Tibial artery (tissue), 4 donors: Measurements from ENCODE around the gene CDKN2B.
"Not testable (repeated sequence)": the region's sequence is repeated elsewhere in the genome, so short reads cannot be mapped to it uniquely, and the experiment has no call there.

Experiments
- DNase-seq, 2 donors: peaks; one replicate each; pipeline ENCODE4 v3.0.0-alpha.2; 2019
- H3K27ac ChIP-seq, 2 donors: fragments of 200-600 bp; sonication (generic) in 1 of 2; 1 replicate in 1 of 2; 2 replicates in 1 of 2; pipeline ENCODE4 v1.5.1; 2018 to 2019; ENCODE audit warnings: mild to moderate bottlenecking in 1 of 2
- H3K27me3 ChIP-seq, 2 donors: fragments of 200-600 bp; sonication (generic) in 1 of 2; one replicate each; pipeline versions ENCODE4 v1.5.1 to v1.6.0; 2016 to 2019
- H3K36me3 ChIP-seq, 3 donors: fragments of 200-600 bp; sonication (generic) in 2 of 3; one replicate each; pipeline ENCODE4 v1.5.1; 2016 to 2019; ENCODE audit warnings: mild to moderate bottlenecking in 2 of 3
- H3K4me1 ChIP-seq, 4 donors: fragments of 200-600 bp; sonication (generic) in 2 of 4; 1 replicate in 3 of 4; 2 replicates in 1 of 4; pipeline ENCODE4 v1.5.1; 2016 to 2019
- H3K4me3 ChIP-seq, 2 donors: fragments of 200-600 bp; sonication (generic) in 1 of 2; 1 replicate in 1 of 2; 2 replicates in 1 of 2; pipeline ENCODE4 v1.5.1; 2018 to 2019; ENCODE audit warnings: mild to moderate bottlenecking in 2 of 2
- H3K9me3 ChIP-seq, 3 donors: fragments of 200-600 bp; sonication (generic) in 1 of 3; one replicate each; pipeline ENCODE4 v1.5.1; 2016 to 2019
- intact Hi-C: fragments of 100-400 bp; cut with DNase I; formaldehyde crosslinking; loops from one replicate; pipeline ENCODE4 v1.15.0; 2023; ENCODE audit warnings: low total_unique reads
- TF ChIP-seq, protein P1 (sequence below), 2 experiments: fragments of 200-600 bp in 1 of 2; fragments of 450-650 bp in 1 of 2; IDR thresholded peaks; one replicate each; pipeline ENCODE4 v1.5.1; 2017 to 2019; ENCODE audit warnings: antibody characterized with exemption in 2 of 2, mild to moderate bottlenecking in 1 of 2, moderate library complexity in 1 of 2

Gene CDKN2B

DNA sequence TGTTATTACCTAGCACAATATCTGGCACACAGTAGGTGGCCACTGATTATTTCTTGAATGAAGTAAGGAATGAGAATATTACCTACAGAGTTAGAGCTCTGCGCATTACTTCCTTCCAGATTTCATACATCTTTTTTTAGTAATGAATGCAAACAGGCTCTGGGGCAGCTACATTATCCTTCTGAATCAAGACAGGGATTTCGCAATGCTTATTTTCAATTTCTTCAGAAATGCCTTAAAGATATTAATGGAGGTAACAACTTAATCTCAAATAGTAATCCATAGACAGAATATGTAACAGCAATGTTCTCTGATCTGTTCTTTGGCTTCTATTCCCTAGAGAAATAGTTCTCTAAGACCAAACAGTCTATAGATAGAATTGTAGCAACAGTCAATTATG is 47.5 kb downstream of the CDKN2B start:
- Histone ChIP-seq H3K27ac (no peak overlapping the region), H3K27me3 (peaks cover 0 to 35% of the 10 kb centered on the region in 2 donors), H3K9me3 (peaks cover 0 to 4% (median 0%) of the 10 kb centered on the region in 3 donors), H3K4me3 (no peak overlapping the region), H3K4me1 (peaks cover 0 to 12% (median 6%) of the 10 kb centered on the region in 4 donors), H3K36me3 (no peaks in the 10 kb centered on the region)
- intact Hi-C loops: no loop called here
- TF ChIP-seq, protein P1, sequence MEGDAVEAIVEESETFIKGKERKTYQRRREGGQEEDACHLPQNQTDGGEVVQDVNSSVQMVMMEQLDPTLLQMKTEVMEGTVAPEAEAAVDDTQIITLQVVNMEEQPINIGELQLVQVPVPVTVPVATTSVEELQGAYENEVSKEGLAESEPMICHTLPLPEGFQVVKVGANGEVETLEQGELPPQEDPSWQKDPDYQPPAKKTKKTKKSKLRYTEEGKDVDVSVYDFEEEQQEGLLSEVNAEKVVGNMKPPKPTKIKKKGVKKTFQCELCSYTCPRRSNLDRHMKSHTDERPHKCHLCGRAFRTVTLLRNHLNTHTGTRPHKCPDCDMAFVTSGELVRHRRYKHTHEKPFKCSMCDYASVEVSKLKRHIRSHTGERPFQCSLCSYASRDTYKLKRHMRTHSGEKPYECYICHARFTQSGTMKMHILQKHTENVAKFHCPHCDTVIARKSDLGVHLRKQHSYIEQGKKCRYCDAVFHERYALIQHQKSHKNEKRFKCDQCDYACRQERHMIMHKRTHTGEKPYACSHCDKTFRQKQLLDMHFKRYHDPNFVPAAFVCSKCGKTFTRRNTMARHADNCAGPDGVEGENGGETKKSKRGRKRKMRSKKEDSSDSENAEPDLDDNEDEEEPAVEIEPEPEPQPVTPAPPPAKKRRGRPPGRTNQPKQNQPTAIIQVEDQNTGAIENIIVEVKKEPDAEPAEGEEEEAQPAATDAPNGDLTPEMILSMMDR (IDR thresholded peaks at IDR 0.05): no peak
- no peak for DNase-seq

DNA sequence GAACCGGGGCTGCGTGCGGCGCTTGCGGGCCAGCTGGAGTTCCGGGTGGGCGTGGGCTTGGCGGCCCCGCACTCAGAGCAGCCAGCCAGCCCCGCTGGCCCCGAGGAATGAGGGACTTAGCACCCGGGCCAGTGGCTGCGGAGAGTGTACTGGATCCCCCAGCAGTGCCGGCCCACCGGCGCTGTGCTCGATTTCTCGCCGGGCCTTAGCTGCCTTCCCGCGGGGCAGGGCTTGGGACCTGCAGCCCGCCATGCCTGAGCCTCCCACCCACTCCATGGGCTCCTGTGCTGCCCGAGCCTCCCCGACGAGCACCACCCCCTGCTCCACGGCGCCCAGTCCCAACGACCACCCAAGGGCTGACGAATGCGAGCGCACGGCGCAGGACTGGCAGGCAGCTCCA is 49.8 kb downstream of the CDKN2B start:
- H3K4me1 ChIP-seq, DNase-seq, H3K27ac ChIP-seq, intact Hi-C loops, H3K36me3 ChIP-seq, H3K4me3 ChIP-seq, H3K9me3 ChIP-seq: not testable (repeated sequence)
- H3K27me3 ChIP-seq: peaks cover 0 to 13% of the 10 kb centered on the region in 2 donors

DNA sequence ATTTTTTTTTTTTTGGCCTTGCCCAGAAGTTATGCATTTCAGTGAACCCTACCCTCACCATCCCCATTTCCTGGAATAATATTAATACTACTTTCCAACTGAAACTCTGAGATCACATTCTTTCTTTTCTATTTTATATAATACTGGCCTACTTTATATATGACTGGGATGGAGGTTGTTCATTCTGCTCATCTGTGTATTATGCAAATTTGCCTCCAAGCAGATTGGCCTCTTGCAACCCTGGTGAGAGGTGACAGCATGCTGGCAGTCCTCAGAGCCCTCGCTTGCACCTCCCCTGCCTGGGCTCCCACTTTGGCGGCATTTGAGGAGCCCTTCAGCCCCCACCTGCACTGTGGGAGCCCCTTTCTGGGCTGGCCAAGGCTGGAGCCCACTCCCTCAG is 50.3 kb downstream of the CDKN2B start:
- Histone ChIP-seq H3K36me3 (no peaks in the 10 kb centered on the region), H3K4me1 (no peaks in the 10 kb centered on the region), H3K9me3 (no peaks in the 10 kb centered on the region), H3K27ac (no peak overlapping the region), H3K27me3 (peaks cover 0 to 9% of the 10 kb centered on the region in 2 donors), H3K4me3 (no peak overlapping the region)
- intact Hi-C loops: no loop called here
- no peak for DNase-seq
- TF ChIP-seq, protein P1 (IDR thresholded peaks at IDR 0.05): no peak
